GM12878 (cell line): ENCODE results near the gene SOX30. TPM values are rescaled to one million over a fixed set of nuclear protein-coding genes. Genes with fewer than 3 reads are reported as not detected.

Experiments used
- ATAC-seq: fragments of 200-7000 bp; cut with Tn5 transposase; 3 replicates; pipeline ENCODE4 v1.9.1; 2020; ENCODE audit warnings: mild to moderate bottlenecking, moderate library complexity
- BruUV-seq: library from RNA; stranded (reverse); fragments of 400-500 nt; replicated peaks from 2 replicates; lab custom pipeline; 2021; lab: Mats Ljungman, UMichigan
- CTCF ChIA-PET: fragments of 300-600 bp; sonication (Branson Sonifier 250); formaldehyde crosslinking; extraction: SDS; loops from one replicate; lab custom pipeline; 2021; ENCODE audit warnings: inconsistent platforms; lab: Yijun Ruan, JAX
- POLR2A ChIA-PET: fragments of 350-600 bp; formaldehyde crosslinking; extraction: SDS; loops from one replicate; lab custom pipeline; 2021; ENCODE audit warnings: inconsistent platforms; lab: Charles Lee
- RAD21 ChIA-PET: fragments of 300-600 bp; sonication (Branson Sonifier 250); formaldehyde crosslinking; loops from one replicate; lab custom pipeline; 2023; ENCODE audit warnings: antibody characterized with exemption; ENCODE audit not compliant: unreplicated experiment; lab: Charles Lee
- SMC1A ChIA-PET: fragments of 300-600 bp; sonication (Branson Sonifier 250); formaldehyde crosslinking; loops from one replicate; lab custom pipeline; 2023; ENCODE audit not compliant: unreplicated experiment, uncharacterized antibody; lab: Charles Lee
- DNase-seq: peaks from one replicate; pipeline ENCODE4 v3.0.0-alpha.2; 2011; ENCODE audit warnings: low read depth, low spot score
- FAIRE-seq: peaks from 3 replicates; lab custom pipeline; 2011; peaks lifted over from hg19 to GRCh38; lab: Jason Lieb, UNC
- H2AFZ ChIP-seq: 2 replicates; pipeline ENCODE4 v1.6.0; 2011; ENCODE audit warnings: low read depth, low read length, control low read depth; ENCODE audit not compliant: control insufficient read depth
- H3K27ac ChIP-seq: 2 replicates; pipeline ENCODE4 v1.5.1; 2011; ENCODE audit warnings: control low read depth; ENCODE audit not compliant: control insufficient read depth, insufficient read depth
- H3K27me3 ChIP-seq, 2 experiments: replicated peaks in 1 of 2; 2 replicates each; pipeline versions ENCODE4 v1.6.0 to v1.6.1; 2011; ENCODE audit warnings: low read length in 1 of 2; ENCODE audit not compliant: control insufficient read depth in 2 of 2, insufficient read depth in 2 of 2
- H3K36me3 ChIP-seq, 2 experiments: 2 replicates each; pipeline ENCODE4 v1.5.1; 2011; ENCODE audit warnings: low read length in 1 of 2; ENCODE audit not compliant: control insufficient read depth in 2 of 2, insufficient read depth in 2 of 2
- H3K4me1 ChIP-seq: 2 replicates; pipeline ENCODE4 v1.6.1; 2011; ENCODE audit warnings: mild to moderate bottlenecking, low read length, moderate library complexity, mixed read lengths; ENCODE audit not compliant: control insufficient read depth, insufficient read depth
- H3K4me2 ChIP-seq: 2 replicates; pipeline ENCODE4 v1.6.0; 2011; ENCODE audit warnings: control low read depth; ENCODE audit not compliant: control insufficient read depth, insufficient read depth
- H3K4me3 ChIP-seq: fragments of 200-600 bp; sonication (generic); 2 replicates; pipeline ENCODE4 v1.5.1; 2016
- H3K79me2 ChIP-seq: 2 replicates; pipeline ENCODE4 v1.6.0; 2011; ENCODE audit warnings: low read length; ENCODE audit not compliant: control insufficient read depth, insufficient read depth
- H3K9ac ChIP-seq: 2 replicates; pipeline ENCODE4 v1.8.0; 2011; ENCODE audit warnings: low read length, control low read depth, mixed read lengths; ENCODE audit not compliant: control insufficient read depth, insufficient read depth
- H3K9me3 ChIP-seq: replicated peaks from 3 replicates; pipeline ENCODE4 v1.5.1; 2011; ENCODE audit warnings: mild to moderate bottlenecking, low read length; ENCODE audit not compliant: control insufficient read depth, insufficient read depth
- H4K20me1 ChIP-seq: 2 replicates; pipeline ENCODE4 v1.6.0; 2011; ENCODE audit not compliant: control insufficient read depth, insufficient read depth
- E2F4 ChIP-seq: IDR thresholded peaks from 2 replicates; pipeline ENCODE4 v1.6.1; 2012; ENCODE audit warnings: low read depth, low read length, improper control_type of control experiment
- EED ChIP-seq: sonication (generic); IDR thresholded peaks from 2 replicates; pipeline ENCODE4 v1.6.1; 2016; ENCODE audit warnings: antibody characterized with exemption, low read depth
- ELK1 ChIP-seq: IDR thresholded peaks from 2 replicates; pipeline ENCODE4 v1.6.1; 2012; ENCODE audit warnings: low read depth, low read length, improper control_type of control experiment
- HDGF ChIP-seq: fragments of 450-650 bp; IDR thresholded peaks from 2 replicates; pipeline ENCODE4 v1.6.1; 2016; ENCODE audit warnings: antibody characterized with exemption
- IKZF1 ChIP-seq: fragments of 450-650 bp; conservative IDR thresholded peaks from 2 replicates; pipeline ENCODE4 v1.6.1; 2017; ENCODE audit warnings: antibody characterized with exemption, mild to moderate bottlenecking
- IKZF2 ChIP-seq, 2 experiments: fragments of 450-650 bp; IDR thresholded peaks; 2 replicates each; pipeline ENCODE4 v1.6.1; 2017; ENCODE audit warnings: mild to moderate bottlenecking in 2 of 2, moderate library complexity in 2 of 2
- MEF2A ChIP-seq: IDR thresholded peaks from 2 replicates; pipeline ENCODE4 v1.6.1; 2011; ENCODE audit warnings: low read depth, mild to moderate bottlenecking, low read length, moderate library complexity; ENCODE audit not compliant: insufficient read depth
- MTA2 ChIP-seq: fragments of 450-650 bp; IDR thresholded peaks from 2 replicates; pipeline ENCODE4 v1.6.1; 2016; ENCODE audit warnings: low read depth, mild to moderate bottlenecking, moderate library complexity
- MTA3 ChIP-seq: IDR thresholded peaks from 2 replicates; pipeline ENCODE4 v1.6.1; 2012; ENCODE audit warnings: low read length, inconsistent platforms, borderline replicate concordance
- NBN ChIP-seq: fragments of 450-650 bp; IDR thresholded peaks from 2 replicates; pipeline ENCODE4 v1.6.1; 2016
- NFXL1 ChIP-seq: fragments of 450-650 bp; IDR thresholded peaks from 2 replicates; pipeline ENCODE4 v1.6.1; 2017; ENCODE audit warnings: antibody characterized with exemption, mild to moderate bottlenecking, borderline replicate concordance
- NR2F1 ChIP-seq: fragments of 450-650 bp; conservative IDR thresholded peaks from 2 replicates; pipeline ENCODE4 v1.6.1; 2017; ENCODE audit warnings: mild to moderate bottlenecking
- POU2F2 ChIP-seq: IDR thresholded peaks from 3 replicates; pipeline ENCODE4 v1.6.1; 2011; ENCODE audit warnings: low read depth, mild to moderate bottlenecking, low read length, borderline replicate concordance
- RUNX3 ChIP-seq: IDR thresholded peaks from 2 replicates; pipeline ENCODE4 v1.6.1; 2012; ENCODE audit warnings: low read length, inconsistent platforms
- SPI1 ChIP-seq: IDR thresholded peaks from 2 replicates; pipeline ENCODE4 v1.6.1; 2011; ENCODE audit warnings: low read depth, mild to moderate bottlenecking, low read length, moderate library complexity, borderline replicate concordance; ENCODE audit not compliant: insufficient read depth
- ZNF274 ChIP-seq: IDR thresholded peaks from one replicate; pipeline ENCODE4 v1.8.0; 2011; ENCODE audit not compliant: insufficient read length, insufficient read depth
- WGBS: methylation state at CpG from one replicate; pipeline ENCODE4 v1.1.6; 2016; ENCODE audit warnings: low lambda C conversion rate; ENCODE audit not compliant: insufficient replicate concordance, insufficient coverage; ENCODE audit errors: missing lambda C conversion rate; 5-methylcytosine and 5-hydroxymethylcytosine counted together
- in situ Hi-C: fragments of 300-500 bp; cut with MboI; formaldehyde crosslinking; loops from 9 replicates; pipeline ENCODE4 v1.14.3; 2018; ENCODE audit warnings: mixed read lengths
- intact Hi-C: fragments of 100-400 bp; cut with micrococcal nuclease; formaldehyde crosslinking; loops from one replicate; pipeline ENCODE4 v1.14.2; 2022; ENCODE audit not compliant: unreplicated experiment
- polyA plus RNA-seq, 11 experiments: library from polyadenylated mRNA; depleted of rRNA in 4 of 11; unstranded in 6 of 11; stranded (reverse) in 5 of 11; fragments of >200 nt; fragmentation: Nextera tagmentation in 4 of 11; fragmentation: Illumina TruSeq in 1 of 11; extraction: Ambion mirVana in 4 of 11; extraction: Trizol in 1 of 11; gene quantifications; 1 replicate in 1 of 11; 2 replicates in 10 of 11; pipeline versions ENCODE4 v1.2.1 to v1.2.3, GENCODE V29; 2011 to 2016; ENCODE audit warnings: inconsistent platforms in 2 of 11, missing spikeins in 2 of 11, low read depth in 1 of 11
- total RNA-seq, 4 experiments: library from RNA; depleted of rRNA in 3 of 4; stranded (reverse); fragments of >200 nt in 3 of 4; fragmentation: Illumina TruSeq in 1 of 4; extraction: Trizol in 1 of 4; gene quantifications; 2 replicates each; pipeline versions ENCODE4 v1.2.1 to v1.2.3, GENCODE V29; 2013 to 2021
- TF ChIP-seq, protein P1 (sequence below): fragments of 450-650 bp; IDR thresholded peaks from 2 replicates; pipeline ENCODE4 v1.6.1; 2016; ENCODE audit warnings: mild to moderate bottlenecking
- TF ChIP-seq, protein P2 (sequence below): fragments of 450-650 bp; IDR thresholded peaks from 2 replicates; pipeline ENCODE4 v1.6.1; 2017; ENCODE audit warnings: low read depth, mild to moderate bottlenecking, moderate library complexity

Gene SOX30
- total and polyA plus RNA-seq, 10 of the 15 experiments (the other 5 are each of a cell fraction or from before 2014, with no cell fraction given): 0.06 to 0.32 (median 0.10) TPM; not detected in 2

GRCh38 chr5:157603333-157604190 lies 48.7 kb downstream of the SOX30 start (continued):
- no peak for TF ChIP-seq ZNF274
- no peak for TF ChIP-seq NFXL1
- TF ChIP-seq SPI1: peak; percentile 24; the same call in 1 of the 2 replicates
- no peak for TF ChIP-seq ELK1
- 0 out of 2 replicates have a peak, but pooled peaks have one; percentile 14 for TF ChIP-seq NBN
- peak; percentile 97 for TF ChIP-seq IKZF1
- peak; percentile 95 to 96 for TF ChIP-seq IKZF2 (IDR thresholded peaks at IDR 0.05)

DNA sequence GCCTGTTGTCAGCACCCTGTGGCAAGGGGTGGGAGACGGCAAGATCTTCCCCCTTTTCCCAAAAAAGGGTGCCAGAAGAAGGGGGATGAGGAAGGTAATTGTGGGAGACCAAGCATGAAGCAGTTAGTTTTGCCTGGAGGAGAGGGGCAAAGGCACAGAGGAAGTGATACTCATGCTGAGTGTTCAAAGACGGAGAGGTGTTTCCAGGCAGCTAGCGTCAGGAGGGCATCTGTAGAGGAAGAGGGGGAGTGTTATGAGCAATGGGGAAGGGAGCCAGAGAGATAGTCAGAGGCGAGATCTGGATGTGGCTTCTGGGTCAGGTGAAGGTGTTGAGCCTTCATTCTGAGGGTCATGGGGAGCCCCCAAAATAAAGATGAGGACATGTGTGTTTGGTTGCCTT lies 49.7 kb downstream of the SOX30 start:
- Histone ChIP-seq H3K79me2 (no peaks in the 10 kb centered on the region), H3K4me1 (peaks cover 63% of the 10 kb centered on the region), H3K36me3 (no peaks in the 10 kb centered on the region), H3K27ac (peak overlapping the region; percentile 49), H4K20me1 (no peaks in the 10 kb centered on the region), H3K4me2 (0 out of 2 replicates have a peak overlapping the region, but pooled peaks have one; percentile 12), H3K27me3 (no peaks in the 10 kb centered on the region), H3K9ac (no peak overlapping the region), H3K4me3 (no peak overlapping the region), H2AFZ (peak overlapping the region; percentile 16; the same call in 1 of the 2 replicates), H3K9me3 (no peaks in the 10 kb centered on the region; the same call in 2 of the 3 replicates)
- ATAC-seq (peak; percentile 75), FAIRE-seq (peak; percentile 13), DNase-seq (no peak)
- BruUV-seq: no TSS peak
- ChIA-PET POLR2A (interaction anchor here (1.0 kb wide), 1 partner anchor 10 kb away, joined by 4 read pairs; no protein-coding TSS in a partner anchor), SMC1A (interaction anchor here (0.8 kb wide), 1 partner anchor 31 kb away, joined by 4 read pairs; no protein-coding TSS in a partner anchor), RAD21 (interaction anchor here (0.6 kb wide), 1 partner anchor 8 kb away, joined by 3 read pairs; no protein-coding TSS in a partner anchor), CTCF (no interaction called here)
- 4% methylated on average over 4 of the region's 4 CpGs for WGBS
- intact Hi-C loops (no loop called here), in situ Hi-C loops (no loop called here)
- TF ChIP-seq, protein P1, sequence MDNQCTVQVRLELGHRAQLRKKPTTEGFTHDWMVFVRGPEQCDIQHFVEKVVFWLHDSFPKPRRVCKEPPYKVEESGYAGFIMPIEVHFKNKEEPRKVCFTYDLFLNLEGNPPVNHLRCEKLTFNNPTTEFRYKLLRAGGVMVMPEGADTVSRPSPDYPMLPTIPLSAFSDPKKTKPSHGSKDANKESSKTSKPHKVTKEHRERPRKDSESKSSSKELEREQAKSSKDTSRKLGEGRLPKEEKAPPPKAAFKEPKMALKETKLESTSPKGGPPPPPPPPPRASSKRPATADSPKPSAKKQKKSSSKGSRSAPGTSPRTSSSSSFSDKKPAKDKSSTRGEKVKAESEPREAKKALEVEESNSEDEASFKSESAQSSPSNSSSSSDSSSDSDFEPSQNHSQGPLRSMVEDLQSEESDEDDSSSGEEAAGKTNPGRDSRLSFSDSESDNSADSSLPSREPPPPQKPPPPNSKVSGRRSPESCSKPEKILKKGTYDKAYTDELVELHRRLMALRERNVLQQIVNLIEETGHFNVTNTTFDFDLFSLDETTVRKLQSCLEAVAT: peak; percentile 80
- TF ChIP-seq MTA2 (peak; percentile 86), E2F4 (no peak), MEF2A (no peak), EED (peak; percentile 99), HDGF (peak; percentile 95), RUNX3 (peak; percentile 45), POU2F2 (peak; percentile 28; the same call in 1 of the 3 replicates), NR2F1 (peak; percentile 72; the same call in 1 of the 2 replicates), MTA3 (peak; percentile 62; the same call in 1 of the 2 replicates)
- TF ChIP-seq, protein P2, sequence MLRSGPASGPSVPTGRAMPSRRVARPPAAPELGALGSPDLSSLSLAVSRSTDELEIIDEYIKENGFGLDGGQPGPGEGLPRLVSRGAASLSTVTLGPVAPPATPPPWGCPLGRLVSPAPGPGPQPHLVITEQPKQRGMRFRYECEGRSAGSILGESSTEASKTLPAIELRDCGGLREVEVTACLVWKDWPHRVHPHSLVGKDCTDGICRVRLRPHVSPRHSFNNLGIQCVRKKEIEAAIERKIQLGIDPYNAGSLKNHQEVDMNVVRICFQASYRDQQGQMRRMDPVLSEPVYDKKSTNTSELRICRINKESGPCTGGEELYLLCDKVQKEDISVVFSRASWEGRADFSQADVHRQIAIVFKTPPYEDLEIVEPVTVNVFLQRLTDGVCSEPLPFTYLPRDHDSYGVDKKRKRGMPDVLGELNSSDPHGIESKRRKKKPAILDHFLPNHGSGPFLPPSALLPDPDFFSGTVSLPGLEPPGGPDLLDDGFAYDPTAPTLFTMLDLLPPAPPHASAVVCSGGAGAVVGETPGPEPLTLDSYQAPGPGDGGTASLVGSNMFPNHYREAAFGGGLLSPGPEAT: peak; percentile 85
